Activated naive CD4-positive, alpha-beta T cell treated with anti-CD3 and anti-CD28 coated beads, Interleukin-2, amount 50 U/mL, for 16 hours (primary cell): ENCODE results near the gene CACNA1H.
A peak's percentile ranks its signal among the peaks of the same experiment; 100 is the strongest.
"Not testable (repeated sequence)": the region's sequence is repeated elsewhere in the genome, so short reads cannot be mapped to it uniquely, and the experiment has no call there.

Experiments
- DNase-seq: peaks from one replicate; pipeline ENCODE4 v3.0.0-alpha.2; 2020

The CACNA1H gene

DNA sequence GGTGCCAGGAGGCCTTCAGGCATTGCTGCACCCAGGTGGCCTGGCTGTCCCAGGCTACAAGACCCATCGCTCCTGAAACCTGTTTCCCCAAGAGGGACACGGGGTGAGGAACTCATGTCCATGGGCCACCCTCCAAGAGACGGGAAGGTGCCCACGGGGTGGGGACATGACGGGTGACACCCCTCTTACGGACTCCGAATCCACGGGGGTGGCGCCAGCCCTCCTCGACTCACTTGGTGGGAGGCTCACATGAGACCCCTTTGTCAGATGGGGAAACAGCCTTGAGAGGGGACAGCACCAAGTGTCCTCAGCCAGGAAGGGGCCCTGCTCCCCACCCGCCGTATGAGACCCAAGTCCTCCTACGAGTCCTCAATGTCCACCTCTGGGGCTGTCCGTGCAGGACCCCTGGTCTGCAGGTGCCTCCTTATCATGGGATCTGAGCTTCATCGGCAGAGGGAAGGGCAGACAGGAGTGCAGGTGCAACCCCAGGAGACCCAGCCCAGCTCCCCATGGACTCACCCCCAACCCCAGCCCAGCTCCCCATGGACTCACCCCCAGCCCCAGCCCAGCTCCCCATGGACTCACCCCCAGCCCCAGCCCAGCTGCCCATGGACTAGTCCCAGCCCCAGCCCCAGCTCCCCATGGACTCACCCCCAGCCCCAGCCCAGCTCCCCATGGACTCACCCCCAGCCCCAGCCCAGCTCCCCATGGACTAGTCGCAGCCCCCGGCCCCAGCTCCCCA is 77.7 kb downstream of the CACNA1H start:
- DNase-seq: not testable (repeated sequence)

DNA sequence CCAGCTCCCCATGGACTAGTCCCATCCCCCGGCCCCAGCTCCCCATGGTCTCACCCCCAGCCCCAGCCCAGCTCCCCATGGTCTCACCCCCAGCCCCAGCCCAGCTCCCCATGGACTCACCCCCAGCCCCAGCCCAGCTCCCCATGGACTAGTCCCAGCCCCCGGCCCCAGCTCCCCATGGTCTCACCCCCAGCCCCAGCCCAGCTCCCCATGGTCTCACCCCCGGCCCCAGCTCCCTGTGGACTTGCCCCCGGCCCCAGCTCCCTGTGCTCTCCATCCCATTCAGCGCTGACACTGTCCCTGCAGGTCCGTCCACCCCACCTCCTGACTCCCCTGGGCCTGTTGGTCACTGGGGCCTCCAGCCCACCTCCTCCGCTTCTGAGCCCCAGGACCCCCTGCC is 78.4 kb downstream of the CACNA1H start:
- not testable (repeated sequence) for DNase-seq

- not testable (repeated sequence) for DNase-seq
These were observed 79.3 kb downstream of the CACNA1H start for GRCh38 chr16:1232049-1232748.

GRCh38 chr16:1236659-1237058 is 83.8 kb downstream of the CACNA1H start:
- DNase-seq: not testable (repeated sequence)

GRCh38 chr16:1237990-1238389 is 85.1 kb downstream of the CACNA1H start:
- peak; percentile 1 for DNase-seq

DNA sequence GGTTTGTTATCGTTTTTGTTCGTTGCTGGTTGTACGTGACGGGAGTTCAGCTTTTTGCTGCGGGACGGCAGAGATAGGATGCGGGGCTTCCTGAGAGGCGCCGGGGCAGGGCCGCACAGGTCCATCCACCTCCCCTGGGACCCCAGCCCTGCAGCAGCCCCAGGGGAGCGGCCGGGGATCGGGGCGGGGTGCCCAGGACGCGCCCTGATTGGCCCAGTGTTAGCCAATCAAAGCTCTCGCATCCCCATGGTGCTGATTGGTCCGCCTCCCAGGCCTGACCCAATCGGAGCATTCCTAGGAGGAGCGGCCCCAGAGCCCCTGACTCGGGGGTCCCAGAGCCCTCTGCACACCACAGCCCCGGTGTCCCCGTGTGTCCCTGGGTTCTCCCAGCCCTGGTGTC is 86.0 kb downstream of the CACNA1H start:
- DNase-seq: not testable (repeated sequence)

- peak; percentile 4 for DNase-seq
These were observed 86.7 kb downstream of the CACNA1H start for GRCh38 chr16:1239575-1239974.

GRCh38 chr16:1240436-1240835 is 87.5 kb downstream of the CACNA1H start, which contains the start of gene TPSAB1:
TPSAB1 (plus strand) TSS chr16:1240705; CDS start chr16:1240939, 234 bp downstream.
- not testable (repeated sequence) for DNase-seq

DNA sequence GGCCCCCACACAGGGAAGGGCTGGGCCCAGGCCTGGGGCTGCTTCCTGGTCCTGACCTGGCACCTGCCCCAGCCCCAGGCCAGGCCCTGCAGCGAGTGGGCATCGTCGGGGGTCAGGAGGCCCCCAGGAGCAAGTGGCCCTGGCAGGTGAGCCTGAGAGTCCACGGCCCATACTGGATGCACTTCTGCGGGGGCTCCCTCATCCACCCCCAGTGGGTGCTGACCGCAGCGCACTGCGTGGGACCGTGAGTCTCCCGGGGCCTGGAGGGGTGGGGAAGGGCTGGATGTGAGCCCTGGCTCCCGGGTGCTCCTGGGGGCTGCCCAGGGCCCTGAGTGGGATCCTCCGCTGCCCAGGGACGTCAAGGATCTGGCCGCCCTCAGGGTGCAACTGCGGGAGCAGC is 88.2 kb downstream of the CACNA1H start:
- DNase-seq: not testable (repeated sequence)

GRCh38 chr16:1243363-1243762 is 90.5 kb downstream of the CACNA1H start:
- DNase-seq: not testable (repeated sequence)

DNA sequence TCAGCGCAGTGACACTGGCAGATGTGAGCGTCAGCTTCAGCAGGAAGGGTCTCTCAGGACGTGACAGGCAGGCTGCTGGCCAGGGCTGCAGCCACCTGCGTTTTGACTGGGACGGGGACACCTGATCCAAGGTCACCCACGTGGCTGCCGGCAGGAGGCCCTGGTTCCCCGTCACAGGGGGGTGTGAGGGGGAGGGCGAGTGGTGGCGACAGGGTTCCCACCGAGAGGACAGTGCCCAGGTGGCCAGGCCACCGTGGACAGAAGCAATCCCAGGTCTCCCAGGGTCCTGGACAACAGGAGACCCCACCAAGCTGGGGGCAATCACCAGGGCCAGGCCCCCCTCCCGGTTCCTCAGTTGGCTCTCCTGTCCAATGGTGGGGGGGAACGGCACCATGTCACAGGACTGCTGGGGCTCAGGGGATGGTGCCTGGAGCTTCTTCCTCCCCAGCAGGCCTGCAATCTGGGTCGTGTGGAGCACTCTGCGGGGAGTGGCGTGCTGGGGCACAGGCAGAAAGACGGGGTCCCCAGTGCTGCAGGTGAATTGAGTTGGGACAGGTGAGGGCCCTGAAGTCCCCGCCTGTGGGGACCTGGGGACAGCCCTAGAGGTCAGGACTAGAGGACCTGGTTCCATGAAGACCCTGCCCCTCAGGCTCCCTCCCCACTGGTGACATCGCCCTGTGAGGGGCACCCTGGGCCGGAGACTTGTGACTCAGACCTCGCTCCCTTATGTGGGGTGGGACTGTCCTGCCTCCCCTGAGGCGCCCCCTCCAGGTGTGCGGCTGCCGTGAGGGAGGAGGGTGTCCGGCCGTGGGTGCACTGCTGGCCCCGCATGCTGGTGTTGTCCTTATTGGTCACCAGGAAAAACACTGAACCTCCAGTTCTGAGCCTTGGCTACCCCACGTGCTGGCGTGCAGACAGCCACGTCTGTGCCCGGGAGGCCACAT is 91.3 kb downstream of the CACNA1H start:
- not testable (repeated sequence) for DNase-seq

GRCh38 chr16:1244881-1245280 is 92.0 kb downstream of the CACNA1H start:
- DNase-seq: no peak

DNA sequence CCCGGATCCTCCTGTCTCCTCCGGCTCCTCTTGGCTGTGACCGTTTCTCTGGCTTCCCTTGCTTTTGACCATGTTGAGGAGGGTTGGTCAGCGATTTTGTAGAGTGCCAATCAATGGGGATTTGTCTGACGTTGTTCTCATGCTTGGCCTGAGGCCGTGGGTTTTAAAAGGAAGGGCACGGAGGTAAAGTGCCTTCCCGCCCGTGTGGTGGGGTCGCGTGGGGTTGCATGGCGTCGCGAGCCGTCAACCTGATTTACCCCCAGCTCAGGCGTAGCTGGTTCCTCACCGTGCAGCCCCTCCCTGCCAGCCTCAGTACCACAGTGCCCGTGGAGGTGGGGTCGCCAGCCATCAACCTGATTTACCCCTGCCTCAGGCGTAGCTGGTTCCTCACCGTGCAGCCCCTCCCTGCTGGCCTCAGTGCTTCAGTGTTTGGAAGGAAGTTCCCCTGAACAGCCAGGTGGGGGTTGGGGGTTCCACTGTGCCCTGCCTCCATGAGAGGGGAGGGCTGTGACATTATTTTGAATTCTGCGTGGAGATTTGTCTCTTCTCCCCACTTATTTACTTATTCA is 92.6 kb downstream of the CACNA1H start:
- DNase-seq: no peak

DNA sequence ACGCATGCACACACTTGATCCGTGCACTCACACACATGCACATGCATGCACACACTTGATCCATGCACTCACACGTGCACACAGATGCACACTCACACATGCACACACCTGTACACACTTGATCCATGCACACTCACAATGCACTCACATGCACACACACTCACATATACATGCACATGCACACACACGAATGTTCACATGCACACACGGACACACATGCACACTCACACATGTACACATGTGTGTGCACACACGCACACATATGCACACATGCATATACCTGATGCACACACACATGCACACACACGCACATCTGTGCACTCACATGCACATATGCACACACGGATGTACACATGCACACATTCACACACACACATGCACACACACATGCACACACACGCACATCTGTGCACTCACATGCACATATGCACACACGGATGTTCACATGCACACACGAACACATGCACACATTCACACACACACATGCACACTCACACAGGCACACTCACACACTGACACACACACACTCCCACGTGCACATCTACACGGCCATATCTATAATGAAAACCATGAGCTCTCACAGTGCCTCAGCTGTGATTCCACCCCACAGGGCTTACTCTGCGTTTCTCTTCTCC is 95.1 kb downstream of the CACNA1H start:
- not testable (repeated sequence) for DNase-seq

- not testable (repeated sequence) for DNase-seq
These were observed 96.3 kb downstream of the CACNA1H start for GRCh38 chr16:1249031-1249755.

DNA sequence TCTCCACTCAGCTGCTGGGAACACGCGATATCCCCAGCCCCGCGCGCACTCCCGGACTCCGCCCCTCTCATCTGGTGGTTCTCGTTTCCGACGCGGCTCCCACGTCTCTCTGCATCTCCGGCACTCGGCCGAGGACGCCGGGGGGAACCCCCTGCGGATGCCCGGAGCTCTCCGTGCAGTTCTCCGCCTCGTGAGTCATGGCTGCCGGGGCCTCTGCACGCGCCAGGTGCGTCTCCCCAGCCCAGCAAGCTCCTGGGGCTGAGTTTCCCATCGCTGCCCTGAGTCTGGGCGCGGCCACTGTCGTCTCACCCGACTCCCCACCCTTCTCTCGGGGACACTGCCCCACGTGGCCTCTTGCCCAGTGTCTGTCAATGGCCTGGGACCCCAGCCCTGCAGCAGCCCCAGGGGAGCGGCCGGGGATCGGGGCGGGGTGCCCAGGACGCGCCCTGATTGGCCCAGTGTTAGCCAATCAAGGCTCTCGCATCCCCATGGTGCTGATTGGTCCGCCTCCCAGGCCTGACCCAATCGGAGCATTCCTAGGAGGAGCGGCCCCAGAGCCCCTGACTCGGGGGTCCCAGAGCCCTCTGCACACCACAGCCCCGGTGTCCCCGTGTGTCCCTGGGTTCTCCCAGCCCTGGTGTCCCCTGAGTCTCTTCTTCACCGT is 100.9 kb downstream of the CACNA1H start:
- DNase-seq: not testable (repeated sequence)

DNA sequence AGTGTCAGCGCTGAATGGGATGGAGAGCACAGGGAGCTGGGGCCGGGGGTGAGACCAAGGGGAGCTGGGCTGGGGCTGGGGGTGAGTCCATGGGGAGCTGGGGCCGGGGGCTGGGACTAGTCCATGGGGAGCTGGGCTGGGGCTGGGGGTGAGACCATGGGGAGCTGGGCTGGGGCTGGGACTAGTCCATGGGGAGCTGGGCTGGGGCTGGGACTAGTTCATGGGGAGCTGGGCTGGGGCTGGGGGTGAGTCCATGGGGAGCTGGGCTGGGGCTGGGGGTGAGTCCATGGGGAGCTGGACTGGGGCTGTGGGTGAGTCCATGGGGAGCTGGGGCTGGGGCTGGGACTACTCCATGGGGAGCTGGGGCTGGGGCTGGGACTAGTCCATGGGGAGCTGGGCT is 101.9 kb downstream of the CACNA1H start:
- not testable (repeated sequence) for DNase-seq

DNA sequence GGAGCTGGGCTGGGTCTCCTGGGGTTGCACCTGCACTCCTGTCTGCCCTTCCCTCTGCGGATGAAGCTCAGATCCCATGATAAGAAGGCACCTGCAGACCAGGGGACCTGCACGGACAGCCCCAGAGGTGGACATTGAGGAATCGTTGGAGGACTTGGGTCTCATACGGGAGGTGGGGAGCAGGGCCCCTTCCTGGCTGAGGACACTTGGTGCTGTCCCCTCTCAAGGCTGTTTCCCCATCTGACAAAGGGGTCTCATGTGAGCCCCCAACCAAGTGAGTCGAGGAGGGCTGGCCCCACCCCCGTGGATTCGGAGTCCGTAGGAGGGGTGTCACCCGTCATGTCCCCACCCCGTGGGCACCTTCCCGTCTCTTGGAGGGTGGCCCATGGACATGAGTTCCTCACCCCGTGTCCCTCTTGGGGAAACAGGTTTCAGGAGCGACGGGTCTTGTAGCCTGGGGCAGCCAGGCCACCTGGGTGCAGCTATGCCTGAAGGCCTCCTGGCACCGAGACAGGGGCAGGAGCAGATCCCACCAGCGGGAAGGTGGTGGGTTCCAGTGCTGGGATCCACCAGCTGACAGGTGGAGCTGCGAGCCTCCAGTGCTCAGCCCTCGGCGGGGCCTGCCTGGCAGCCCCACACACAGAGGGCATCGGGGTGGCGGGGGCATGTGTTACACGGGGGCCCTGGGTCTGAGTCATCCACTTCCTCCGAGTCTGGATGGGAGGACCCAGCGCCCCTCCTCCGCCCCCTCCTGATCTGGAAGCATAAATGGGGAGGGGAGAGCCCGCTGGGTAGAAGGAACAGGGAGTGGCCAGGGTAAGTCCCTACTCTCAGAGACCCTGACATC is 102.6 kb downstream of the CACNA1H start, which contains the start of gene TPSD1:
Gene TPSD1, plus strand, starts transcription at position 794 of the 847 bp plus-strand sequence. CDS start 212 bp downstream, outside the sequence.
- DNase-seq: not testable (repeated sequence)

DNA sequence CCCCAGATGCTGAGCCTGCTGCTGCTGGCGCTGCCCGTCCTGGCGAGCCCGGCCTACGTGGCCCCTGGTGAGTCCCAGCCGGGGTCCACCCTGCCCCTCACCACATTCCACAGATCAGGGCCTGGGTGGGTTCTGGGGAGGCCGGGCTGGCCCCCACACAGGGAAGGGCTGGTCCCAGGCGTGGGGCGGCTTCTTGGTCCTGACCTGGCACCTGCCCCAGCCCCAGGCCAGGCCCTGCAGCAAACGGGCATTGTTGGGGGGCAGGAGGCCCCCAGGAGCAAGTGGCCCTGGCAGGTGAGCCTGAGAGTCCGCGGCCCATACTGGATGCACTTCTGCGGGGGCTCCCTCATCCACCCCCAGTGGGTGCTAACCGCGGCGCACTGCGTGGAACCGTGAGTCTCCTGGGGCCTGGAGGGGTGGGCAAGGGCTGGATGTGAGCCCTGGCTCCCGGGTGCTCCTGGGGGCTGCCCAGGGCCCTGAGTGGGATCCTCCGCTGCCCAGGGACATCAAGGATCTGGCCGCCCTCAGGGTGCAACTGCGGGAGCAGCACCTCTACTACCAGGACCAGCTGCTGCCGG is 103.5 kb downstream of the CACNA1H start:
- not testable (repeated sequence) for DNase-seq
